CD14-positive monocyte (primary cell): ENCODE results near the gene HPS3. TPM values are rescaled to one million over a fixed set of nuclear protein-coding genes. Genes with fewer than 3 reads are reported as not detected.

ENCODE experiments used
- DNase-seq, 3 donors: peaks; one replicate each; pipeline ENCODE4 v3.0.0-alpha.2; 2011 to 2022
- H2AFZ ChIP-seq: 2 replicates; pipeline ENCODE4 v1.6.0; 2012; ENCODE audit warnings: mild to moderate bottlenecking, low read depth, low read length, inconsistent platforms; ENCODE audit not compliant: insufficient read depth, poor library complexity, severe bottlenecking
- H3K27ac ChIP-seq, 2 donors: 1 replicate in 1 of 2; 2 replicates in 1 of 2; pipeline ENCODE4 v1.5.1; 2012 to 2013; ENCODE audit warnings: low read length in 2 of 2, control low read depth in 1 of 2, inconsistent platforms in 1 of 2, low read depth in 1 of 2, mild to moderate bottlenecking in 1 of 2
- H3K27me3 ChIP-seq, 2 donors: one replicate each; pipeline versions ENCODE4 v1.6.0 to v1.6.1; 2011 to 2013; ENCODE audit warnings: low read length in 2 of 2; ENCODE audit not compliant: control insufficient read depth in 2 of 2, insufficient read depth in 2 of 2
- H3K36me3 ChIP-seq, 2 donors: replicated peaks in 1 of 2; 1 replicate in 1 of 2; 2 replicates in 1 of 2; pipeline versions ENCODE4 v1.5.1 to v1.6.1; 2012 to 2013; ENCODE audit warnings: low read length in 2 of 2, control low read depth in 1 of 2, inconsistent platforms in 1 of 2, mild to moderate bottlenecking in 1 of 2; ENCODE audit not compliant: insufficient read depth in 2 of 2, control insufficient read depth in 1 of 2
- H3K4me1 ChIP-seq, 2 donors: 1 replicate in 1 of 2; 2 replicates in 1 of 2; pipeline versions ENCODE4 v1.5.1 to v1.6.1; 2012 to 2013; ENCODE audit warnings: low read length in 2 of 2, control low read depth in 1 of 2, inconsistent platforms in 1 of 2, mild to moderate bottlenecking in 1 of 2, moderate library complexity in 1 of 2; ENCODE audit not compliant: insufficient read depth in 2 of 2, control insufficient read depth in 1 of 2
- H3K4me2 ChIP-seq: replicated peaks from 2 replicates; pipeline ENCODE3; 2012; ENCODE audit warnings: low read length, moderate library complexity, mild to moderate bottlenecking; ENCODE audit not compliant: poor library complexity, severe bottlenecking; ENCODE audit errors: extremely low read depth
- H3K4me3 ChIP-seq, 3 experiments: fragments of 200-600 bp in 1 of 3; sonication (generic) in 1 of 3; replicated peaks in 1 of 3; 1 replicate in 2 of 3; 2 replicates in 1 of 3; pipeline ENCODE4 v1.5.1; 2011 to 2013; ENCODE audit warnings: low read length in 3 of 3, mild to moderate bottlenecking in 3 of 3, control low read depth in 2 of 3, low read depth in 2 of 3, inconsistent platforms in 1 of 3, moderate library complexity in 1 of 3
- H3K79me2 ChIP-seq: 2 replicates; pipeline ENCODE4 v1.6.0; 2012; ENCODE audit warnings: mild to moderate bottlenecking, control low read depth, inconsistent platforms, low read length, moderate library complexity; ENCODE audit not compliant: insufficient read depth
- H3K9ac ChIP-seq: 2 replicates; pipeline ENCODE4 v1.6.0; 2017; ENCODE audit warnings: low read length, mild to moderate bottlenecking; ENCODE audit not compliant: insufficient read depth, poor library complexity, severe bottlenecking
- H3K9me3 ChIP-seq, 2 donors: replicated peaks in 1 of 2; 1 replicate in 1 of 2; 2 replicates in 1 of 2; pipeline versions ENCODE4 v1.5.1 to v1.6.1; 2012 to 2013; ENCODE audit warnings: low read length in 2 of 2, control low read depth in 1 of 2; ENCODE audit not compliant: control insufficient read depth in 1 of 2, insufficient read depth in 1 of 2
- H4K20me1 ChIP-seq: 2 replicates; pipeline ENCODE4 v1.6.0; 2012; ENCODE audit warnings: mild to moderate bottlenecking, low read length, control low read depth, moderate library complexity; ENCODE audit not compliant: insufficient read depth
- H3K27ac Mint-ChIP-seq, 7 donors: one replicate each; pipeline ENCODE4 v1.8.0; 2020; ENCODE audit warnings: mild to moderate bottlenecking in 7 of 7, mixed read lengths in 7 of 7, moderate library complexity in 6 of 7, inconsistent platforms in 2 of 7
- H3K27me3 Mint-ChIP-seq, 3 donors: one replicate each; pipeline ENCODE4 v1.8.0; 2021 to 2022; ENCODE audit warnings: low read depth in 3 of 3, mild to moderate bottlenecking in 3 of 3, mixed read lengths in 3 of 3, moderate library complexity in 3 of 3, inconsistent platforms in 1 of 3
- H3K36me3 Mint-ChIP-seq, 2 donors: one replicate each; pipeline ENCODE4 v1.8.0; 2020; ENCODE audit warnings: mixed read lengths in 2 of 2, inconsistent platforms in 1 of 2, mild to moderate bottlenecking in 1 of 2
- H3K4me1 Mint-ChIP-seq: one replicate; pipeline ENCODE4 v1.8.0; 2020; ENCODE audit warnings: mild to moderate bottlenecking, mixed read lengths
- H3K4me3 Mint-ChIP-seq, 2 donors: one replicate each; pipeline ENCODE4 v1.8.0; 2020; ENCODE audit warnings: mild to moderate bottlenecking in 2 of 2, mixed read lengths in 2 of 2, moderate library complexity in 1 of 2
- H3K9me3 Mint-ChIP-seq, 7 donors: one replicate each; pipeline ENCODE4 v1.8.0; 2020 to 2022; ENCODE audit warnings: mixed read lengths in 7 of 7, mild to moderate bottlenecking in 6 of 7, moderate library complexity in 6 of 7, inconsistent platforms in 2 of 7
- CTCF ChIP-seq: fragments of 200-600 bp; IDR thresholded peaks from one replicate; pipeline ENCODE4 v1.8.0; 2022; ENCODE audit warnings: antibody characterized with exemption, mild to moderate bottlenecking
- WGBS: methylation state at CpG from one replicate; pipeline ENCODE4 v1.1.5; 2013; ENCODE audit warnings: missing lambda C conversion rate; ENCODE audit not compliant: insufficient coverage; 5-methylcytosine and 5-hydroxymethylcytosine counted together
- intact Hi-C, 2 donors: fragments of 100-400 bp; cut with micrococcal nuclease; formaldehyde crosslinking; loops; one replicate each; pipeline versions ENCODE4 v1.15.0 to v1.15.1; 2023
- polyA plus RNA-seq, 3 donors: library from polyadenylated mRNA; depleted of rRNA in 1 of 3; unstranded in 2 of 3; stranded (reverse) in 1 of 3; fragments of 300-500 nt in 2 of 3; fragments of >200 nt in 1 of 3; fragmentation: Illumina TruSeq in 2 of 3; gene quantifications; 1 replicate in 2 of 3; 2 replicates in 1 of 3; pipeline ENCODE4 v1.2.3, GENCODE V29; 2012 to 2021

HPS3 gene
- polyA plus RNA-seq, 3 donors: 20.8 to 35.8 (median 34.8) TPM

GRCh38 chr3:149080011-149080698 lies 49.3 kb upstream of the HPS3 start:
- no peak overlapping the region for H3K4me2 ChIP-seq
- H3K4me1 Mint-ChIP-seq: peaks cover 5% of the 10 kb centered on the region
- peaks cover 15 to 29% of the 10 kb centered on the region in 2 donors for H3K36me3 Mint-ChIP-seq
- H3K9me3 Mint-ChIP-seq: peaks cover 0 to 2% (median 0%) of the 10 kb centered on the region in 7 donors
- intact Hi-C loops: no loop called here
- H3K9me3 ChIP-seq: no peaks in the 10 kb centered on the region
- no peak overlapping the region for H3K9ac ChIP-seq
- peaks cover 31% of the 10 kb centered on the region for H3K79me2 ChIP-seq
- no peak for DNase-seq
- no CpG with 5 or more reads among the region's 3 CpGs for WGBS
- H3K4me3 Mint-ChIP-seq: no peak overlapping the region
- H3K4me1 ChIP-seq: peaks cover 0 to 4% of the 10 kb centered on the region in 2 donors
- peak overlapping the region in 2 of 7 donors; percentile 21 to 53 for H3K27ac Mint-ChIP-seq
- no peaks in the 10 kb centered on the region for H4K20me1 ChIP-seq
- no peaks in the 10 kb centered on the region for H3K27me3 ChIP-seq
- peaks cover 2 to 7% of the 10 kb centered on the region in 2 donors for H3K36me3 ChIP-seq
- no peak overlapping the region for H3K27ac ChIP-seq
- TF ChIP-seq CTCF: no peak
- H2AFZ ChIP-seq: no peak overlapping the region
- H3K27me3 Mint-ChIP-seq: no peaks in the 10 kb centered on the region
- H3K4me3 ChIP-seq: no peak overlapping the region

- H3K27me3 Mint-ChIP-seq: no peaks in the 10 kb centered on the region
- intact Hi-C loops: no loop called here
- peaks cover 10% of the 10 kb centered on the region for H3K4me1 Mint-ChIP-seq
- Histone ChIP-seq H2AFZ (no peak overlapping the region), H3K4me2 (no peak overlapping the region), H4K20me1 (no peaks in the 10 kb centered on the region), H3K9ac (no peak overlapping the region), H3K4me3 (no peak overlapping the region), H3K79me2 (peaks cover 36% of the 10 kb centered on the region), H3K4me1 (peaks cover 4 to 10% of the 10 kb centered on the region in 2 donors), H3K9me3 (no peaks in the 10 kb centered on the region), H3K27ac (no peak overlapping the region), H3K27me3 (no peaks in the 10 kb centered on the region), H3K36me3 (peaks cover 0 to 2% of the 10 kb centered on the region in 2 donors)
- H3K36me3 Mint-ChIP-seq: peaks cover 14 to 26% of the 10 kb centered on the region in 2 donors
- no peak overlapping the region for H3K27ac Mint-ChIP-seq
- peaks cover 0 to 2% (median 0%) of the 10 kb centered on the region in 7 donors for H3K9me3 Mint-ChIP-seq
- WGBS: no CpG with 5 or more reads among the region's 2 CpGs
- DNase-seq: peak; percentile 12 to 33 (median 18)
- H3K4me3 Mint-ChIP-seq: no peak overlapping the region
- no peak for TF ChIP-seq CTCF
Observed at GRCh38 chr3:149080699-149081091, 48.7 kb upstream of the HPS3 start.
